Stimulated activated CD4-positive, alpha-beta T cell treated with anti-CD3 and anti-CD28 coated beads, Interleukin-15, amount 100 ng/mL, for 48 hours (primary cell): ENCODE results near the gene SDK2.
A peak's percentile ranks its signal among the peaks of the same experiment; 100 is the strongest.
"Not testable (repeated sequence)": the region's sequence is repeated elsewhere in the genome, so short reads cannot be mapped to it uniquely, and the experiment has no call there.

Source experiments
- DNase-seq, 2 donors: peaks; one replicate each; pipeline ENCODE4 v3.0.0-alpha.2; 2020; ENCODE audit warnings: low read depth in 2 of 2

The SDK2 gene

DNA sequence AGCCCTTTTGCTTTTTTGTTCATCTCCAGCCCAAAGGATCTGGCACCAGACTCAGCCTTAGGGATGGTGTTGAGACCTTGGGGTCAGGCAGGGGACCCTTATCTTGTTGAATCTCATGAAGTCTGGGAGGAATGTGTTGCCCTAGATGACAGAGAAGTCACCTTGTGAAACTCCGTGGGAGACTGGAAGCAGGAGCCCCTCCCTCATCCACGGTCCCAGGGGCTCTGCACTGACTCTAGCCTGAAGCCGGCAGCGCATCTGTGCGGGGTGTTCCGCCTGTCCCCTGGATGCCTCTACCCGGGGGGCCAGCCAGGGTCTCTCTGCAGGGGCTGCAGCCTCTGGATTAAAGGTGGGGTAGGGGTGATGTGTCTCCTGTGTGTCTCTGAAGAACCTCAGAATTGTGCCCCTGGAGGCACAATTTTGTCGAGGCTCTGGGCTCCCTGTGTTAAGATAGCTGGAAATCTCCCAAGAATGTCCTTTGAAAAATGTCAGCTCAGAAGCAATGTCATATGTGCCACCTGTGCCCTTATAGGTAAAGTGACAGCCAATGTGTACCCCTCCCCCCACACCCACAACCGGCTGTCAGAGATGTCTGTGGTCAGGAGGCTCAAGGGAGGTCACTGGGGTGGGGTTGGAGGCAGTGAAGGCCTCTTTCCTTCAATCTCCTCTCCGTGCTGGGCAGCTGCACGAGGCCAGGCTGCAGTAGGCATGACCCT is 300.3 kb downstream of the SDK2 start:
- DNase-seq: no peak

GRCh38 chr17:73343168-73343634 is 301.0 kb downstream of the SDK2 start:
- no peak for DNase-seq

- no peak for DNase-seq
Measured at GRCh38 chr17:73342541-73343167, 301.6 kb downstream of the SDK2 start.

- no peak for DNase-seq
Measured at GRCh38 chr17:73342050-73342522, 302.2 kb downstream of the SDK2 start.

DNA sequence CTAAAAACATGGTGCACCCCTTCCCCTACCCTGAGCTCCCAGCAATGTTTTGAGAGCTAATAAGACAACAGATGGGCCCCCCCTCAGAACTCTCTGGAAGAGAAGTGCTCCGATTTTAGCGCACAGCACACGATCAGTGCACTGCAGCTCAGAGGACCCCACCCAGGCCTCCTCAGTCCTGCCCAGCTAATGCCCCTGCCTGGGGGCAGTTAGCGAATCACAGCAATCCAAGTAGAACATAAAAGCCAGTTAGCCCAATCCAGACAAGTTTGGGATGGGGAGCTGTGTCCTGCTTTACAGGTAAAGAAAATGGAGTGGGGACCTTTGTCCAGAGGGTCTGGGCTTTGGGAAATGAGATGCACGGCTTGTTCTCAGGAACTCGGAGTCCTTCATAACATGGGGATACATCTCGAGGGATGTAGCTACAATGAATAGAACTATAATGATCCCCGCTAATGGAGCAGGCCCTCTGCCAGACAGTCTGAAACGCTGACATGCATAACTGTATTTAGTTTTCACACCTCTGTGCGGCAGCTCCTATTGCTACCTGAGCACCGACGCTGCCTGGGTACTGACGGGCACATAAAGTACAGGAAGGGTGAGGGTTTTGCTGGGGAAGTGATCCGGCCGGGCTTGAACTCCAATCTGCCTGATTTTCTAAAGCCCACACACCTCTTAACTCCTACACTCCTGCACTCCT is 302.7 kb downstream of the SDK2 start:
- no peak for DNase-seq

GRCh38 chr17:73340093-73340596 is 304.1 kb downstream of the SDK2 start:
- DNase-seq: peak in 1 of 2 donors; percentile 3

DNA sequence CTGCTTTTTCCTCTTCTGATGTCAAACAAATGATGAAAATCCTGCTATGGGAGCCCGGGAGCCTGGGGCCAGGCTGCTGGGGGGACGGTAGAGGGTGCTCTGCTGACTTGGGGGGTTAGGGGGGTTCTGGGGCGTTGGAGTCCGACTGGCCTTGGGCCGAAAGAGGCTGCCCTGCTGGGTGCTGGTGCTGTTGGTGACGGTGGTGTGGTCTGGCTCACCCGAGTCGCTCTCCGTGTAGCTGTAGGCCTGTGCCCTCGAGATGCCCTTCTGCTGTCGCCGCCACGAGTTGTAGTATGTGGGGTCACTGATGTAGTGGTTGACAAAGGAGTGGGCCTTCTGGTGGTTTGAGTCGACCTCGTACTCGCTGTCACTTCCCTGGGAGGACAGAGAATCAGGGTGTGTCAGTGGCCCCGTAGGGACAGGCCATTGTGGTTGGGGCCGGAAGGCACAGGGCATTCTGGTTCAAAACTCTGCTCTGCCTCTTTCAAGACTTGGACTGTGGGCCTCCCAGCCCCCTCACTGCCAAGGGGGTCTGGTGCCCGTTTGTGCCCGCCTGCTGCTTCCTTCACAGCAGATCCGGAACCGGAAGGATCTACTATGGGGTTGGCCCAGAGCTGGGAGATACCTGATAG is 305.6 kb downstream of the SDK2 start:
- no peak for DNase-seq

DNA sequence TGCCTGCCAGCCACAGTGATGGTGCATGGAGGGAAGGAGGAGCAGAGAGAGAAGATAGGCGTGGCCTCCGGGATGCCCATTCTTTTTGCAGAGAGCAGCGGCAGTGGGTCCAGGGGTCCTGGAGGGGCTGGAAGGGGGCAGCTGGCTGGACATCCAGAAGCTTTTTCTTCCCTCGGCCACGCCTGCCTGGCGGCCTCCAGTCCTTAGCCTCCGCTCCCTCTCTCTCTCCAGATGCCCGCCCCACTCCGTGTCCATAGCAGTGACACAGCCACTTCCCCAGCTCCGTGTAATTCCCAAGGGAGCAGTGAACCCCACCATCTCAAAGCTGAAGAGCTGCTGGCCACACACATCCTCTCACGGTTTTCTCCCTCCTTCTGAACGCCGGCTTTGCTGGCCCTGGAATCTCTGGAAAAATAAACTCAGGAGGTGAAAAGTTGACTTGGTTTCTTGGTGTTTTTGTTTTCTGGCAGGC is 306.2 kb downstream of the SDK2 start:
- DNase-seq: no peak

- no peak for DNase-seq
Measured at GRCh38 chr17:73337330-73337710, 306.9 kb downstream of the SDK2 start.

- no peak for DNase-seq
Measured at GRCh38 chr17:73336408-73337329, 307.6 kb downstream of the SDK2 start.

DNA sequence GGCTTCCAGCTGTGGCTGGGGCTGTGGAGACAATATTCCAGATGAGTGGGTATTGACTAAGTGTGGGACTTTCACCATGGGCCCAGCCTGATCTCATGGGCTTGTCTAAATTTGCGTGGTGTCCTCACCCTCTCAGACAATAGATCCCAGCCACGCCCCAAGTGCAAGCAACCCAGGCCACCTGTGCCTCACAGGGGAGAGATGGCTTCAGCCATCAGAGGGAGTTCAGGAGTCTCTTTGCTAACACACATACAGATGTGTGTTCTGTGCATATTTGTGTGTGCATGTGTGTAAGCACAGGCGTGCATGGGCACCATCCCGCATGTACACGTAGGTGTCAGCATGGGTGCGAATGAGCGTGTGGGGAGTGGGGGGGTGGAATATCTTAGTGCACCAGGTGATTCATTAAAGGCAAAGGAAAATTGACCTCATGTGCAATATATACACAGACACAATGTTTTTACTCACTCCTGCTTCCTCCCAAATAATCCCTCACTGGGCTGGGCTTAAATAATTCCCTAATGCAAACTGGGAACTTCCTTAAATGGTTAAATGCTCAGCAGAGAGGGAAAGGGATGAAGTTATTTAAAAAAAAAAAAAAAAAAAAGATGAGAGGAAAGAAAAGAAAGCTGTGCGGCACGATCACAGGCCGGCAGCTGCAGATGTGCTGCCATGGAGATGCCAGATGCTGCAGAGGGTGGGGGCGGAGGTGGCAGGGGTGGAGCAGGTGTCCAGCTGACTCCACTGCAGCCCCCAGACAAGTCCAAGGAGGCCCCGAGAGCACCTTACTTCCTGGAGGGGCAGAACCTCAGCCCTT is 308.4 kb downstream of the SDK2 start:
- no peak for DNase-seq

GRCh38 chr17:73334771-73335513 is 309.3 kb downstream of the SDK2 start:
- DNase-seq: no peak

GRCh38 chr17:73333445-73333844 is 310.8 kb downstream of the SDK2 start:
- not testable (repeated sequence) for DNase-seq

DNA sequence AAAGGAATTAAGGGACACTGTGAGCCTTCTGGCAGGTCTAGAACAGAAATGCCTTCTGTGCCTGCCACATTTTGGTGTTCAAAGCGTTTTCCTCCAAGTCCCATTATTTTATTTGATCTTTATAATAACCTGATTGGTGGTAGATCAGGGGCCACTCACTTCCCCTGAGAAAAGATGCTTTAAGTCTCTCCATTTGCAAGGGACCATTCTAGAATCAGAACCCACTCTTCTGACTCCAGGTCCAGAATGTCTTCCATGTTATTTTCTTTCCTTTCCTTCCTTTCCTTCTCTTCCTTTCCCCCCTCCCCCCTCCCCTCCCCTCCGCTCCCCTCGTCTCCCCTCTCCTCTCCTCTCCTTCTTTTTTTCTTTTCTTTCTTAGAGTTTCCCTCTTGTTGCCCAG is 313.2 kb downstream of the SDK2 start:
- DNase-seq: no peak

DNA sequence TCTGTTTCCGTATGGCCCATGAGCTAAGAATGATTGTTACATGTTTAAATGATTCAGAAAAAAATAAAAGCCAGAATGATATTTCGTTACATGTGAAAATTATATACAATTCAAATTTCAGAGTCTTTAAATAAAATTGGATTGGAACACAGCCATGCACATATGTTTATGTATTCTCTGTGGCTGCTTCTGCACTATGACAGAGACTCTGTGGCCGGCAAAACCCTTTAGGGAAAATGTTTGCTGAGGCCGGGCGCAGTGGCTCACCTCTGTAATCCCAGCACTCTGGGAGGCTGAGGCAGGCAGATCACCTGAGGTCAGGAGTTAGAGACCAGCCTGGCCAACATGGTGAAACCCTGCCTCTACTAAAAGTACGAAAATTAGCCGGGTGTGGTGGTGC is 316.6 kb downstream of the SDK2 start:
- no peak for DNase-seq

- no peak for DNase-seq
Measured at GRCh38 chr17:73325527-73325842, 318.8 kb downstream of the SDK2 start.

- no peak for DNase-seq
Measured at GRCh38 chr17:73324711-73325526, 319.3 kb downstream of the SDK2 start.

DNA sequence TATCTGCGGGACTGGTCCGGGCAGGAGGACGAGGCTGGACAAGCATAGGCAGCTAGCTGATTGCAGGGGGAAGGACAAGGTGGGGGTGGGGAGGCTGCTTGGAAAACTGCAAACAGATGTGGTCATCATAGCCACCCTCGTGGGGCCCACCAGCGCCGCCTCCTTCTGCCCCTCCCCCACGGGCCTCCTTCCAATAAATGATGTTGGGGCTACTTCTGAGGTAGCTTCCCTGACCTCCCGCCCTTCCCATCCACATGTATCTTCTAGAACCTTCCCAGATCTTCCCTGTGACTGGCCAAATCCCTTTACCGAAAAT is 320.1 kb downstream of the SDK2 start:
- DNase-seq: no peak
